Suppressor macrophage treated with lipopolysaccharide for 4 hours (primary cell): ENCODE results near the gene INCENP.

Experiments
- DNase-seq: peaks from one replicate; pipeline ENCODE4 v3.0.0-alpha.2; 2020

The INCENP gene

DNA sequence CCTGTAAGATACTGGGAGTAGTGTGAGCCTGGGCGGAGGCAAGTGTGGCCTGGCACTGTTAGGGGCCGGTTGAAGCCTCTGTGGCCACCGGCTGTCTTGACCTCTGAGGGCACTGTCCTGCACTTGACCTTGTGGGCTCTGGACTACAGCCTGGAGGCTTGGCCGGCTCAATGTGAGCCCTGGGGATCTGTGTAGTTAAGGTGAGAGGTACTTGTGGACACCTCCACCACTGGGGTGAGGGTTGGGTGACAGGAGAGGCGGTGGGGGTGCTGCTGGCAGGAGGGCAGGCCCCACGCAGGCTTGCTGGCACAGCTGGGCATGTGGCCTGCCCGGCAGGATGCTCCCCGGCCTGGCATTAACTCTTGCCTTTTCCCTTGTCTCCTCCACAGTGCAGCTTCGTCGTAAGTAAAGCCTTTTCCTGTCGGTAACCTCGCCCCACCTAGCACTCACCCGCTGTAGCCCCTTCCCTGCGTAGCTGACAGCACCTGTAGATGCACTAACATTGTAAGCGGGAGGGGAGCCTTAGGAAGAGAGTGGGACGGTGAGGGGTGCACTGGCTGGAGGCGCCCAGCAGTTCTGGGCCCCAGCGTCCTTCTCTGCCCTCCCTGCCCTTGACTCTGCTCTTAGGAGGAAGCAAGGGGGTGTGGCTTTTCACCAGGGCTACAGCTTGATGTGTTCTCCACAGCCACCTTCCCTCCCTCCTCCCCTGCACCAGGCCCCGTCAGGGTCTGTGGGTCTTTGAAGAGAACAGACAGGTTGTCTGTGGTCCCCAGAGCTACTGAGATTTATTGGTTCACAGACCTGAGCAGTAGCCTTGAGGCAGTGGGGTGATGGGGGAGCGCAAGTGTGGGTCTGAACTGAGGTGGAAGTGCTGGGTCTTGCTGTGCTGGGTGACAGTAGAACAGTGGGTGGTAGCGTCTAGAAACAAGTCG lies 17.6 kb downstream of the INCENP start:
- DNase-seq: no peak

DNA sequence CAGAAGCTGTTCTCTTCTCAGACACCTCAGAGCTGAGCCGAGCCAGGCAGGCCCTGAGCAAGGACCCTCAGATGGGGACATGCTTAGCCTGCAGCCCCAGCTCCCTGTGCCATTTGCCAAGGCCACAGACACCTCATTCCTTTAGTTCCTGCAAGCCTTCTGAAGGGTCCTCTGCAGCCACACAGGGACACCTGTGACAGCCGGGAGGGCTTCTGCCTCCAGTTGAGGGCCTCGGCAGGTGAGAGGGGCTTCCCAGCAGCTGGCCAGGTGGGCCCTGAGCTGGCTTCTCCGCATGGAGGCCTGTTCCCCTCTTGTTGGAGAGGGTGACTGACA lies 18.2 kb downstream of the INCENP start:
- no peak for DNase-seq

DNA sequence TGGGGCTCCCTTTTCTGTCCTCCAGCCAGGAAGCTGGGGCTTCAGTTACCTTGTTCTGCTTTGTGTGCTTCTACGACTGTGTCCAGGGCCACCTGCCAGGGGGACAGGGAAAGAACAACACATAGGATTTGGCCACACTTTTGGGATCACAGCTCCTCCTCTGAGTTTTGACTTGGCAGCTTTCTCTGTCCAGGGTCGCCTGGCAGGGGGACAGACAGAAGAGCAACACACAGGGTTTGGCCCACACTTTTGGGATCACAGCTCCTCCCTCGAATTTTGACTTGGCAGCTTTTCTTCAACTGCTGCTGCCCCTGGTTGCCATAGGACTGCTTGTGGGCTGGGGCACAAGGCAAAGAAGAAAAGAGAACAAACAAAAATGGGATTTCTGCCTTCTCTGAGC lies 19.1 kb downstream of the INCENP start:
- no peak for DNase-seq

DNA sequence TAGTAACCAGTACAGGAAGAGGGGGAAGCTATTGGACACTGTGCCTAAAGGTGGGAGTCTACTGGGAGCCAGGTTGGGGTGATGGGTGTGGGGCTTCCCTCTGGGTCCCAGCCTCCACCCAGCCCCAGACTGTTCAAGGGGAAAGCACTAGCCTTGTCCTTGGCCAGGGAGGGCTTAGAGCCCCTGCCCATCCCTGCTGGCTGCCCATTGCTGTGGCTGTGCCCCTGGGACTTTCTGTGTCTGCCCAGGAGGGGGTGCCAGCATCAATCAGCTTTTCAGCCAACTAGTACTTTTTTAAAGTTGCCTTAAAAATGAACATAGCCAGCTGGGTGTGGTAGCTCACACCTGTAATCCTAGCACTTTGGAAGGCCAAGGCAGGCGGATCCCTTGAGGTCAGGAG lies 19.9 kb downstream of the INCENP start:
- DNase-seq: no peak

DNA sequence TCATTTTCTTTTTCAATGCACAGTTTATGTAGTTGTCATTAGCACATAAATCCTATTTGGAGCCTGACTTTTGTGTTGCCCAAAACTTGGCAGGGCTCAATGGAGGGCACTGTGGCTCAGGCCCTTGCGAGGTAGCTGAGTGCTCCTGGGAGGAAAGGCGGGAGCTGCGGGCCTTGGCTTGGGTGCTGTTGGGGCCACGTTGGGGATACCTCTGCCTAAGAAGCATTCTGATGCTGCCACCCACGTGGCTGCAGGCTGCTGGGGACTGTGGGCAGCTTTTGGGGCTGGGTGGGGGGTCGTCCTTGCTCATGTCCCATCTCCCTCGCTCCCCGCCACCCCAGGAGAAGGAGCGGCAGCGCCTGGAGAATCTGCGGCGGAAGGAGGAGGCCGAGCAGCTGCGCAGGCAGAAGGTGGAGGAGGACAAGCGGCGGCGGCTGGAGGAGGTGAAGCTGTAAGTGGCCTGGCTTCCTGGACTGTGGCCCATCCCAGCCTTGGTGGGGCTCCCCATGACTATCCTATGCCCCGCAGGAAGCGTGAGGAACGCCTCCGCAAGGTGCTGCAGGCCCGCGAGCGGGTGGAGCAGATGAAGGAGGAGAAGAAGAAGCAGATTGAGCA lies 20.9 kb downstream of the INCENP start:
- no peak for DNase-seq

DNA sequence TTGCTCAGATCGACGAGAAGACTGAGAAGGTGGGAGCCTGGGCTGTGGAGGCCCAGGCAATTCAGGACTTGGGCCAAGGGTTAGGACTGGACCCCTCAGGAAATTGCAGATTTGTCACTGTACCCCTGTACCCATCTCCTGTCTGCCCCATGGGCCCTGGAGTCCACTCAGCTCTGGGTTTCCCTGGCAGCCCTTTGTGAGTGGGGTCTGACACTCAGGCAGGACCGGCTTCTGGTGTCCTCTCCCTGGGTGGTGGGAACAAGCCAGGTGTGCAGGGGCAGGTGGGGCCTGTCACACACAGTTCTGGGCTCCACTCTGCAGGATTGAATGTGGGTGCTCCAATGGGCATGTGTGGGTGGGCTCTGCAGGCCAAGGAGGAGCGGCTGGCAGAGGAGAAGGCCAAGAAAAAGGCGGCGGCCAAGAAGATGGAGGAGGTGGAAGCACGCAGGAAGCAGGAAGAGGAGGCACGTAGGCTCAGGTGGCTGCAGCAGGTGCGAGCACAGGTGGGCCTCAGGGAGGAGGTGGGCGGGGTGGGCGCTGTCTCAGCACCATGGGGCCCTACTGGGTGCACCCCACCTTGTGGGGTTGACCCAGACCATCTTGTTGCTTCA lies 21.6 kb downstream of the INCENP start:
- DNase-seq: no peak

DNA sequence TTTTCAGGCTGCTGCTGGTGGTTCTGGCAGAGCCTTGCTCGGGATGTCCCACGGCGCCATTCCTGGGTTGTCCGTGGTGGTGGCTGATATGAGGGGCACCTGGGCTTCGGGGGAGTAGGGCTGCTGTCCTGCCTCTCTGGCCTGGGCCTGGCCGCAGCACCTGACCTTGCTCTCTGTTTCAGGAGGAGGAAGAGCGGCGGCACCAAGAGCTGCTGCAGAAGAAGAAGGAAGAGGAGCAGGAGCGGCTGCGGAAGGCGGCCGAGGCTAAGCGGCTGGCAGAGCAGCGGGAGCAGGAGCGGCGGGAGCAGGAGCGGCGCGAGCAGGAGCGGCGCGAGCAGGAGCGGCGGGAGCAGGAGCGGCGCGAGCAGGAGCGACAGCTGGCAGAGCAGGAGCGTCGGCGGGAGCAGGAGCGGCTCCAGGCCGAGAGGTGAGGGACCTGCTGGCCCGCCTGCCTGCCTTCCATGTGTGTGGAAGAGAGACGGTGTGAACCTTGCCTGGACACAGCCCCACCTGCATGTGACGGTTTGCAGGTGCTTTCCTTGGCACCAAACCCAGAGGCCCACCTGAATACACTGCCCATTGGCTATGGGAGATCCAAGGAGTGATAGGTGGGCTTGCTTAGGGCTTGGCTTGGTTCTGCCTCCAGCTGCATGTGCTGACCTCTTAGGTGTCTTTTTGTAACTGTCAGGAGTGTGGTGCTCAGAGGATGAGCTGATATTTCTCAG lies 22.8 kb downstream of the INCENP start:
- no peak for DNase-seq

GRCh38 chr11:62147545-62147944 lies 23.7 kb downstream of the INCENP start:
- DNase-seq: no peak

GRCh38 chr11:62148271-62148980 lies 24.6 kb downstream of the INCENP start:
- no peak for DNase-seq

- DNase-seq: no peak
Observed at GRCh38 chr11:62149986-62150886, 26.4 kb downstream of the INCENP start.

DNA sequence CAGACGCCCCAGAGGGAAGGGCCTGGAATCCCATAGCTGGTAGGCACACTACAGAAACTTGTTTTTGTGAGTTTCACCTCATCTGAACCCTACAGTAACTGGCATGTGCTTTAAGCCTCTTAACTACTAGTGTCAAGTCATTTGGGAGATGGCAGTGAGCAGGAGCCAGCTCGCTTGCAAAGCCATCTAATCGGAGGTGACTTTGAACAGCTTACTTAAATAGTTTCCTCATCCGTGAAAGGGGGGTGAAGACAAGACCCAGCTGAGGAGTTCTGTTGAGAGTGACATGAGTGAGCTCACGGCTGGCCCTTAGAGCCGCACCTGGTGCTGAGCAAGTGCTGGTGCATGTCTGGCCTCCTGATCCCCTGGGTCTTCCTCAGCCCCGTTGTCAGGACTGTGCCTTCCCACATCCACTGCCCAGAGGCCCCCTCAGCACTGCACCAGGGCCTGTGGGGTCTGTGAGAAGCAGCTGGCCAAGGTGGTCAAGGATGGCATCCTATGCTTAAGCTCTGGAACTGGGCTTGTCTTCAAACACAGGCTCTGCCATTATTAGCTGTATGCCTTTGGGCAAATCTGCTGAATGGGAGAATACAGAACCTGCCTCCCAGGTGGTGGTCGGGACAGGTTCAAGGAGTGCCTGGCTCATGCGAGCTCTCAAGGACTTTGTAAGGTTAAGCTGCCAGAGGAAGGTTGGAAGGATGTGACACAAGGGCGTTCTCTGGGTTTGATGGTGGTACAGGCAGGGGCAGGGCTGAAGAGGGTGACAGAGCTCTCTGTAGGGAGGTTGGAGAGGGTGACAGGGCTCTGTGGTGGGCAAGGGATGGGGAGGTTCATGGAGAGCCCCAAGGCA lies 27.3 kb downstream of the INCENP start:
- no peak for DNase-seq

- no peak for DNase-seq
Observed at GRCh38 chr11:62151737-62152102, 27.9 kb downstream of the INCENP start.

DNA sequence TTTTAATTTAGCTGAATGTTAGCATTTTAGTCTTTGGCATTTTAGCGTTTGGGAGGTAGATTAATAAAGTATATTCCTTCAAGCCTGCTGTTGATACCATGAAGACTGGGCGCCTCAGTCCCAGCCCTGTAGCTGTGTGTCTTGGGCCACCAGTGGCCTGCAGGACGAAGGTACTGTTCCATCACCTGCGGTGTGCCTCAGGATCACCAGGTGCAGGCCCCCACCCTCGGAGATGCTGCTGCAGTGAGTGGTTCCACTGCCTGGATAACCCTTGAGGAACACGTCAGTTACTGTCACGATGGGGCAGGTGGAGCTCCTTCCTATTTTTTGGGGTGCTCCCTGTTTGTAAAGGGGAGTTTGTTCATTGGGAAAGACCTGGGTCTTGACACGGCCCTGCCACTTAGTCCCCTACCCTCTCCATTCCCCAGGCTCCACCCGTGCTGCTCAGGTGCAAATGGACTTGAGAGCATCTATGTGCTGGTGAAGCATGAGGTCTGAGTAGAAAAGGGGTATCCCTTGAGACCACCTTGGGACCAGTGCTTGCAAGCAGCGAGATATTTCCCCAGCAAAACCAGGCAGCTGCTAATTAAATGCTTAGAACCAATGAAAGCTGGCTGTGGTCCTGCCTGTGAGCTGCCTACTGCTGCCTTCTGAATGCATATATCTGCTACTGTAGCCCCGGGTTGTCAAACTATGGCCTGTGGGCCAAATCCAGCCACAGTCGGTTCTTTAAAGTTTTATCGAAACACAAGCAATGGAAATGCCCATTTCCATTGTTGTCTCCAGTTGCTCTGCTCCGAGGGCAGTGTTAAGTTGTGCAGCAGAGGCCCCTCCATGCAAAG lies 28.7 kb downstream of the INCENP start:
- no peak for DNase-seq

DNA sequence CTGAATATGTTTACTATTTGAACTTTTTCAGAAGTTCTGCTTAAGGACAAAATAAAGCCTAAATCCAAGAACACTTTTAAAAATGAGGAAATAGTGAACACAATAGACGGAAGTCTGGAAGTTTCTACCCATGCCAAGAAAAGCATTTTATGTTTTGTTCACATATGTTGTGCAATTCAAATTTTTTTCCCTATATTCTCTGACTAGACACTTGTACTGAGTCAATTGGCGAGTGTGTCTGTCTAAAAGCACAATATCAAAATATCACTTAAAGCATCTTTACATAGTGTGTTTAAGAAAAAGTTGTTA lies 29.2 kb downstream of the INCENP start:
- DNase-seq: peak; percentile 43

DNA sequence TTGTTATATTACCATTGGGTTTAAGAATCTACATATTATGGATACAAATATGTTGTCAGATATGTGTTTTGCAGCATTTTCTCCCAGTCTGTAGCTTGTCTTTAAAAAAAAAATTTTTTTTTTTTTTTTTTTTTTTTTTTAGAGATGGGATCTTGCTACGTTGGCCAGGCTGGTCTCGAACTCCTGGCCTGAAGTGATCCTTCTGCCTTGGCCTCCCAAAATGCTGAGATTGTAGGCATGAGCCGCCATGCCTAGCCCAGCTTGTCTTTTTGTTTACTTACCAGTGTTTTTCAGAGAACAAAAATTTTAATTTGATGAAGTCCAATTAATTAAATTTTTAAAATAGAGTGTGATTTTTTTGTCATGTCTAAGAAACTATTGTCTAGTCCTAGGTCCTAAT lies 29.8 kb downstream of the INCENP start:
- DNase-seq: no peak

DNA sequence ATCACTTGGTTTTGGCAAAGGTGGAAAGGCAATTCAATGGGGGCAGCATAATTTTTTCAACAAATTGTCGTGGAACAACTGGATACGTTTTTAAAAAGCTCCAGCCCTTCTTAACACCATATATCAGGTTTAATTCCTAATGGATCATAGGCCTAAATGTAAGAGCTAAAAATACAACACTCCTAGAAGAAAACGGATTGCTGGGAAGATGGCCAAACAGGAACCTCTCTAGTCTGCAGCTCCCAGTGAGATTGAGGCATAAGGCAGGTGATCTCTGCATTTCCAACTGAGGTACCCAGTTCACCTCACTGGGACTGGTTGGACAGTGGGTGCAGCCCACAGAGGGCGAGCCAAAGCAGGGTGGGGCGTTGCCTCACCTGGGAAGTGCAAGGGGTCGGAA lies 33.8 kb downstream of the INCENP start:
- DNase-seq: no peak

GRCh38 chr11:62166371-62166770 lies 42.6 kb downstream of the INCENP start:
- no peak for DNase-seq

DNA sequence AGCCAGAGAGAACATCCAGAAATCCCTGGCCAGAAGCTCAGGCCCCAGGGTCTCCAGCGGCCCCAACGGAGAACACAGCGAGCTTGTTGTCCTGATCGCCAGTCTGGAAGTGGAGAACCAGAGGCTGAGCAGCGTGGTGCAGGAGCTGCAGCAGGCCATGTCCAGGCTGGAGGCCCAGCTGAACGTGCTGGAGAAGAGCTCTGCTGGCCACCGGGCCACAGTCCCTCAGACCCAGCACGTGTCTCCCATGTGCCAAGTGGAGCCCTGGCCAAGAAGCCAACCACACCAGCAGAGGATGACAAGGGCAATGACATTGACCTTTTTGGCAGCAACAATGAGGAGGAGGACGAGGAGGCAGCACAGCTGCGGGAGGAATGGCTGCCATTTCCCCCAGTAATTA lies 45.6 kb downstream of the INCENP start:
- DNase-seq: no peak

DNA sequence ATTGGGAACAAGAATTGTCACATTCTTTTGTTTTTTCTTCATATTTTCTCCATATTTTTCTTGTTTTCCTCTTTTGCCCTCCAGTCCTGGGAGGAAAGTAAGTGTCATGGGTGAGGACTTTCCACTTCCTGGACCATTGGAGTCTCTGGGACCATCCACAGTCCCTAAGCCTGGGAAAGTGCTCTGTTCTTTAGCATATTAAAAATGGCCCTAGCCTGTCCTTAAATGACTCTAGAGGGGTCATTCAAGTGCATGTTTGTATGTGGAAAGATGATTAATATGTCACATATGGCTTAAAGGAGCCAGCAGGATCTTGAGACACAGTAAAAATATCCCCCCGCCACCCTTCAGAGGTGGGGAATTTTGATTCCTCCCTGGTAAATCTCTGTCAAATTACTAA lies 46.1 kb downstream of the INCENP start:
- no peak for DNase-seq

- peak; percentile 87 for DNase-seq
Observed at GRCh38 chr11:62171261-62171723, 47.5 kb downstream of the INCENP start.
